ENCODE data around the gene KIF6. TPM values are rescaled to one million over a fixed set of nuclear protein-coding genes. Genes with fewer than 3 reads are reported as not detected.

KIF6 gene
- total and polyA plus RNA-seq, 2 of the 8 experiments (the other 6 are each of a cell fraction or from before 2014, with no cell fraction given) = 0.53 to 0.65 TPM

DNA sequence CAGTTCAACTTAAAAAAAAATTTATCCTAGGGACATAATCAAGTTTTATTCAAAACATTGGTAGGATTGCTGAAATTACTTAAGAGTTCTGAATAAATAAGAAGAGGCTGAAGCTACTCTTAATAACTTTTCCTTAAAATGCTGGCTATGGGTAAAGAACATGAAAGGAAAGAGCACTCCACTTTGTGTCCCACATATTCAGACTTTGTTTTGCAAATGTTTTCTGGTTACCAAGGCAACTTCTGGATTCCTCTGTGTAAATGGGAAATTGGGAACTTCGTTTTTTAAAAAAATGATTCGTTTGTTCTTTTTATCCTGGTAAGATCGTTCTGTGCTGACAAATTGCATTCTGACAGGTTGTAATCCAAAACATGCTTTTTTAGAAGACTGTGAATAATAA is 115.0 kb downstream of the KIF6 start:
- no peak overlapping the region for H3K23ac ChIP-seq (ENCODE audit: insufficient read length)
- H3K9ac ChIP-seq (replicated peaks in 1 of 4; ENCODE audit: extremely low read depth in 1 of 4, low read depth in 3 of 4, low read length in 3 of 4) = no peak overlapping the region
- no peak for TF ChIP-seq CBX8 (IDR thresholded peaks at IDR 0.05; ENCODE audit: borderline replicate concordance, low read depth, low read length)
- no peak for TF ChIP-seq CREB1 (IDR thresholded peaks at IDR 0.05)
- no peaks in the 10 kb centered on the region for H3K79me2 ChIP-seq (ENCODE audit: control insufficient read depth in 1 of 2, insufficient read depth in 2 of 2, low read length in 2 of 2)
- no peak overlapping the region for H2BK120ac ChIP-seq (replicated peaks; ENCODE audit: low read depth, low read length)
- H2AK5ac ChIP-seq (ENCODE audit: low read depth, low read length) = no peak overlapping the region
- no peaks in the 10 kb centered on the region for H3K36me3 ChIP-seq (ENCODE audit: control insufficient read depth in 2 of 4, insufficient read depth in 4 of 4, low read length in 3 of 4)
- H3K4me2 ChIP-seq (ENCODE audit: insufficient read depth in 1 of 2, low read depth in 2 of 2, low read length in 2 of 2) = no peak overlapping the region
- no peak overlapping the region for H4K91ac ChIP-seq (replicated peaks; ENCODE audit: insufficient read length, low read length)
- H3K4me1 ChIP-seq (replicated peaks in 1 of 4; ENCODE audit: control insufficient read depth in 3 of 4, insufficient read depth in 4 of 4, low read length in 3 of 4) = peaks cover 0 to 4% (median 1%) of the 10 kb centered on the region in 4 experiments; a peak in 3 of 7 replicates
- WGBS, 2 experiments (ENCODE audit: extremely low coverage in 1 of 2, insufficient coverage in 1 of 2, insufficient read length in 1 of 2, insufficient replicate concordance in 2 of 2, low coverage in 1 of 2, low lambda C conversion rate in 2 of 2, missing lambda C conversion rate in 1 of 2) = 71% methylated on average over 3 of the region's 3 CpGs; no CpG with 5 or more reads in 1 of the 2 experiments
- no peak overlapping the region for H2AFZ ChIP-seq (ENCODE audit: low read length)
- H3K27me3 ChIP-seq (replicated peaks in 1 of 4; ENCODE audit: control insufficient read depth in 3 of 4, extremely low read depth in 1 of 4, insufficient read depth in 3 of 4, low read length in 3 of 4) = no peaks in the 10 kb centered on the region
- H2BK20ac ChIP-seq (ENCODE audit: low read length) = no peak overlapping the region
- H3K4ac ChIP-seq (replicated peaks; ENCODE audit: insufficient read length, low read depth, low read length) = no peak overlapping the region
- ChIA-PET CTCF (ENCODE audit: partially characterized antibody) (interaction anchor here (1.1 kb wide), 1 partner anchor 14 kb away, joined by 3 read pairs; no protein-coding TSS in a partner anchor), POLR2A (ENCODE audit: partially characterized antibody) (no interaction called here)
- H3K4me3 ChIP-seq (ENCODE audit: extremely low read depth in 1 of 4, insufficient read depth in 2 of 4, low read depth in 3 of 4, low read length in 4 of 4) = no peak overlapping the region
- H4K5ac ChIP-seq (ENCODE audit: insufficient read length, low read depth, low read length) = no peak overlapping the region
- no peak overlapping the region for H4K8ac ChIP-seq (ENCODE audit: extremely low read depth, insufficient read depth, low read length)
- no peaks in the 10 kb centered on the region for H4K20me1 ChIP-seq (replicated peaks in 1 of 2; ENCODE audit: control insufficient read depth in 1 of 2, insufficient read depth in 2 of 2, low read length in 2 of 2)
- FAIRE-seq (no peak), DNase-seq (ENCODE audit: low read depth in 1 of 2, low spot score in 2 of 2) (no peak)
- H2BK12ac ChIP-seq (ENCODE audit: low read depth, low read length) = no peak overlapping the region
- no peaks in the 10 kb centered on the region for H3K9me3 ChIP-seq (ENCODE audit: insufficient read depth in 2 of 2, low read depth in 1 of 2, low read length in 1 of 2)
- H3K27ac ChIP-seq (ENCODE audit: low read depth, low read length) = no peak overlapping the region
- no peak overlapping the region for H2BK15ac ChIP-seq (ENCODE audit: low read length)
- H3K56ac ChIP-seq (replicated peaks; ENCODE audit: insufficient read length, low read depth, low read length) = no peak overlapping the region
- H3K23me2 ChIP-seq (ENCODE audit: low read depth, low read length) = no peaks in the 10 kb centered on the region
- no peak overlapping the region for H3K14ac ChIP-seq (ENCODE audit: insufficient read length)
- no peak overlapping the region for H3K18ac ChIP-seq (ENCODE audit: extremely low read depth, low read length)
- H3K79me1 ChIP-seq (ENCODE audit: low read depth, low read length) = no peaks in the 10 kb centered on the region
- H2BK5ac ChIP-seq (ENCODE audit: low read depth, low read length) = no peak overlapping the region

Measured in H1 (cell line).